Measurements from ENCODE around the gene ARHGAP1. TPM values are rescaled to one million over a fixed set of nuclear protein-coding genes. Genes with fewer than 3 reads are reported as not detected.

ARHGAP1 gene
- total RNA-seq, 3 donors from 2014 or later, result 26.5 to 55.7 (median 33.8) TPM

DNA sequence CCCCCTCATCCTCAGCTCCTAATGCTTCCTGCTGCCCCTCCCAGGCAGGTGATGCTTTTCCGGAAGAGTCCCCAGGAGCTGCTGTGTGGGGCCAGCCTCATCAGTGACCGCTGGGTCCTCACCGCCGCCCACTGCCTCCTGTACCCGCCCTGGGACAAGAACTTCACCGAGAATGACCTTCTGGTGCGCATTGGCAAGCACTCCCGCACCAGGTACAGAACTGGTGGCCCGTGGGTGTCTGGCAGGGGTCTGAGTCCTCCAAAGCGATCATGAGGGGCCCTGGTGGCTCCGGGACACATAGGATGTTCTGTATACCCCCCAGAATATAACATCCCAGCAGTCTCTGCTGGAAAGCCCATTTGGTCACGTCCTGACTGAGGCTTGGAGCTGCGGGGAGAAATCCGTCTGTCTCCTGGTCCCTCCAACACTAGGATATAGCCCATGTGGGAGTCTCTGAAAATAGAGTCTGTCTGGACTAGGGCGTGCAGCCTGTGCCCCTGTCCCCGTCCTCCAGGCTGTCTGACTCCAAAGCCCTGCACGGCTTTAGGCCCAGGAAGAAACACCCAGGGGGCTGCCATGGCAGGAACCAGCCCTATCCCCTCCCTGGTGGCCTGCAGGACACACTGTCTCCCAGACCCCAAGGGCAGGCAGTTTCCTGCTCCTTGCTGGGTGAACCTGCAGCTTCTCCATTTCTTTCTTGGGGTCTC lies 27.7 kb upstream of the ARHGAP1 start:
- Histone ChIP-seq H3K4me1 (no peaks in the 10 kb centered on the region), H3K27me3 (no peaks in the 10 kb centered on the region), H3K4me3 (no peak overlapping the region), H3K9me3 (no peaks in the 10 kb centered on the region), H3K27ac (no peak overlapping the region), H3K36me3 (no peaks in the 10 kb centered on the region)
- TF ChIP-seq, protein P1, sequence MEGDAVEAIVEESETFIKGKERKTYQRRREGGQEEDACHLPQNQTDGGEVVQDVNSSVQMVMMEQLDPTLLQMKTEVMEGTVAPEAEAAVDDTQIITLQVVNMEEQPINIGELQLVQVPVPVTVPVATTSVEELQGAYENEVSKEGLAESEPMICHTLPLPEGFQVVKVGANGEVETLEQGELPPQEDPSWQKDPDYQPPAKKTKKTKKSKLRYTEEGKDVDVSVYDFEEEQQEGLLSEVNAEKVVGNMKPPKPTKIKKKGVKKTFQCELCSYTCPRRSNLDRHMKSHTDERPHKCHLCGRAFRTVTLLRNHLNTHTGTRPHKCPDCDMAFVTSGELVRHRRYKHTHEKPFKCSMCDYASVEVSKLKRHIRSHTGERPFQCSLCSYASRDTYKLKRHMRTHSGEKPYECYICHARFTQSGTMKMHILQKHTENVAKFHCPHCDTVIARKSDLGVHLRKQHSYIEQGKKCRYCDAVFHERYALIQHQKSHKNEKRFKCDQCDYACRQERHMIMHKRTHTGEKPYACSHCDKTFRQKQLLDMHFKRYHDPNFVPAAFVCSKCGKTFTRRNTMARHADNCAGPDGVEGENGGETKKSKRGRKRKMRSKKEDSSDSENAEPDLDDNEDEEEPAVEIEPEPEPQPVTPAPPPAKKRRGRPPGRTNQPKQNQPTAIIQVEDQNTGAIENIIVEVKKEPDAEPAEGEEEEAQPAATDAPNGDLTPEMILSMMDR (IDR thresholded peaks at IDR 0.05), result no peak
- no peak for TF ChIP-seq POLR2A (IDR thresholded peaks at IDR 0.05)
- TF ChIP-seq POLR2AphosphoS5 (IDR thresholded peaks at IDR 0.05), result no peak
- no peak for DNase-seq (ENCODE audit: low spot score in 2 of 2)
- intact Hi-C loops (cut with DNase I; ENCODE audit: low total_unique reads), result no loop called here

DNA sequence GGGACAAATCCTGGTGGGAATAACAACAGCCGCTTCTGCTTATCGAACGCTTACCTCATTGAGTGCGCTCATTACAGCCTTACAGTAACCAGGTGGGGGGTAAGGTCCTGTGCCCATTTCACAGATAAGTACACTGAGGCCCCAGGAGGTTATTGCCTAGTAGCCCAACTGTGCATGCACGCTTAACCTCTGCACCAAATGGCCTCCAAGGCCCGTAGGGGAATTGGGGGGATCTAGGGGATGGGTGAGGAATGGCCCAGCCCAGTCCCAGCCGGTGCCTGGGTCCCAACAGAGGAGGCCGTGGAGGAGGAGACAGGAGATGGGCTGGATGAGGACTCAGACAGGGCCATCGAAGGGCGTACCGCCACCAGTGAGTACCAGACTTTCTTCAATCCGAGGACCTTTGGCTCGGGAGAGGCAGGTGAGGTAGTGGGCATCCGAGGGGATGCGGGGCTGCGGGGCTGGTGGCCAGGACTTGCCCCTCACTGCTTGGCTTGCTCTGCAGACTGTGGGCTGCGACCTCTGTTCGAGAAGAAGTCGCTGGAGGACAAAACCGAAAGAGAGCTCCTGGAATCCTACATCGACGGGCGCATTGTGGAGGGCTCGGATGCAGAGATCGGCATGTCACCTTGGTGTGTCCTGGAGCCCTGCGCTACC lies 25.9 kb upstream of the ARHGAP1 start:
- intact Hi-C loops (cut with DNase I; ENCODE audit: low total_unique reads), result no loop called here

DNA sequence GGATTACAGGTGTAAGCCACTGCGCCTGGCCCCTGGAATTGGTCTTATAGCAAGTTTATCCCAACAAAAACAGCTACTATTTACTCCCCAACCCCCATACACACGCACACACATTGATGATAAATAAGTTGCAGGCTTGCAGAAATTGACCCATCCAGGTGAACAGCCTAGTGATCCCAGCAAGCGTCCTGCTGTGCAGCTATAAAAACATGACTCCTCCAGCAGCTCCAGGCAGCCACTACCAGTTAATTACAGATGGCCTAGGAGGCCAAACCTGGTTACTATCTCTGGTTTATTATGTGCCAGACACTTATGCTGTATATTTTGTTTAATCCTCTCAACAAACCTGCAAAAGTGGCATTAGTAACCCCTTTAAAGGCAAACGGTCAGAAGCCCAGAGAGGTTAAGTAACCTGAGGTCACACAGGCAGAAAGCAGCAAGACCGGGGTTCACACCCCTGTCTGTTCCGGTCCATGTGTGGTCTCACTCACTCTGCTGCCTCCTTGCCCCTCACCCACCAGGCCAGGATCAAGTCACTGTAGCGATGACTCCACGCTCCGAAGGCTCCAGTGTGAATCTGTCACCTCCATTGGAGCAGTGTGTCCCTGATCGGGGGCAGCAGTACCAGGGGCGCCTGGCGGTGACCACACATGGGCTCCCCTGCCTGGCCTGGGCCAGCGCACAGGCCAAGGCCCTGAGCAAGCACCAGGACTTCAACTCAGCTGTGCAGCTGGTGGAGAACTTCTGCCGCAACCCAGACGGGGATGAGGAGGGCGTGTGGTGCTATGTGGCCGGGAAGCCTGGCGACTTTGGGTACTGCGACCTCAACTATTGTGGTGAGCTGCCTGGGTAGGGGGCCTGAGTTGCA lies 25.2 kb upstream of the ARHGAP1 start:
- Histone ChIP-seq H3K4me1 (no peaks in the 10 kb centered on the region), H3K27me3 (no peaks in the 10 kb centered on the region), H3K27ac (no peak overlapping the region), H3K36me3 (no peaks in the 10 kb centered on the region), H3K9me3 (no peaks in the 10 kb centered on the region), H3K4me3 (no peak overlapping the region)
- DNase-seq (ENCODE audit: low spot score in 2 of 2), result no peak
- intact Hi-C loops (cut with DNase I; ENCODE audit: low total_unique reads), result no loop called here
- TF ChIP-seq, protein P1 (IDR thresholded peaks at IDR 0.05), result no peak
- TF ChIP-seq POLR2AphosphoS5 (IDR thresholded peaks at IDR 0.05), result no peak
- TF ChIP-seq POLR2A (IDR thresholded peaks at IDR 0.05), result no peak

More for the DNA sequence above, 25.9 kb upstream of the ARHGAP1 start:
- Histone ChIP-seq H3K27me3 (no peaks in the 10 kb centered on the region), H3K9me3 (no peaks in the 10 kb centered on the region), H3K4me1 (no peaks in the 10 kb centered on the region), H3K36me3 (no peaks in the 10 kb centered on the region), H3K27ac (no peak overlapping the region), H3K4me3 (no peak overlapping the region)
- DNase-seq (ENCODE audit: low spot score in 2 of 2), result no peak
- TF ChIP-seq POLR2A (IDR thresholded peaks at IDR 0.05), result no peak
- TF ChIP-seq POLR2AphosphoS5 (IDR thresholded peaks at IDR 0.05), result no peak
- TF ChIP-seq, protein P1 (IDR thresholded peaks at IDR 0.05), result no peak

DNA sequence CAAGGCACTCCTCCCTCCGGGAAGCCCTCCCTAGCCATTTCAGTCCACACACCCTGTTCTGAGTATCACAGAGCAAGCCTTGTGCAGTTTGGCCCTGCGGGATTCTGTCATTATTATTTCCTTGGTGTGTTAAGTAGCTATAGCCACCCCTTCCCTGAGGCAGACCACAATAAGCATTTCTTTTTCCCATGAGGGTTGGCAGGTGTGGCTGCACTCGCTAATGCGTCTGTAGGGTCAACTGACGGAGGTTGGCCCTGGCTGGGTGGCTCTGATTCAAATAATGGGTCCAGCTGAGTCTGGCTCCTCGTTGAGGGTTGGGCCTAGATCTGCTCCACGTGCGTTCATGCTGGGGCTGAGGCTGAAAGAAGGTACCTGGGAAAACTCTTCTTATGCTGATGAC lies 23.7 kb upstream of the ARHGAP1 start:
- TF ChIP-seq POLR2AphosphoS5 (IDR thresholded peaks at IDR 0.05) (no peak), POLR2A (IDR thresholded peaks at IDR 0.05) (no peak)
- TF ChIP-seq, protein P1 (IDR thresholded peaks at IDR 0.05), result no peak
- H3K4me1 ChIP-seq, result no peaks in the 10 kb centered on the region
- H3K27ac ChIP-seq, result peak overlapping the region; percentile 38 to 78
- H3K27me3 ChIP-seq, result no peaks in the 10 kb centered on the region
- no peak overlapping the region for H3K4me3 ChIP-seq
- intact Hi-C loops (cut with DNase I; ENCODE audit: low total_unique reads), result no loop called here
- DNase-seq (ENCODE audit: low spot score in 2 of 2), result peak in 1 of 2 donors; percentile 64
- H3K36me3 ChIP-seq, result no peaks in the 10 kb centered on the region
- no peaks in the 10 kb centered on the region for H3K9me3 ChIP-seq
